Measurements from ENCODE around the gene GDPD5. TPM values are rescaled to one million over a fixed set of nuclear protein-coding genes. Genes with fewer than 3 reads are reported as not detected.

The GDPD5 gene
- total and polyA plus RNA-seq, 11 donors = 2.0 to 12.5 (median 4.9) TPM

DNA sequence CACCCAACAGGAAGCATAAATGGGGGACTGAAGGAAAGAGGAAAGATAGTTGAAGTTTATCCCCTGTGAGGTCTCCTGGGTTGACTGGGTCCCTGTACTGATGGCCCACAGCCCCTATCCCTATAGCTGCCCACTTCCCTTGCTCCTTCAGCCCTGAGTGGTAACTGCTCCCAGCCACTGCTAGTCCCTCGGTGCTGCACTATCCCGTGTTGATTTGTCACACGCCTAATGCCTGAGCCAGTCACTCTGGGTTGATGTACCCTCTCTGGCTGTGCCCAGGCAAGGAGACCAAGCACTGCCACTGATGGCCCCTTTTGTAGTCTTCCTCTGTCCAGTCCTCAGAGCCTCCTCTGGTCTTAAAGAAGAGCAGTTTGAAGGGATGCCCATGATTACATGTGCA, 9.6 kb downstream of the GDPD5 start:
- no peak for ATAC-seq
- intact Hi-C loops (cut with DNase I) = no loop called here
- Histone ChIP-seq H3K4me1 (peaks cover 0 to 8% (median 0%) of the 10 kb centered on the region in 12 donors), H3K4me3 (no peak overlapping the region), H3K27me3 (no peaks in the 10 kb centered on the region), H3K36me3 (no peaks in the 10 kb centered on the region), H3K9me3 (peaks cover 0 to 3% (median 0%) of the 10 kb centered on the region in 12 donors), H3K27ac (no peak overlapping the region)
- 93 to 98% (median 95%) methylated on average over 3 of the region's 3 CpGs for WGBS, 4 donors
- TF ChIP-seq POLR2A (IDR thresholded peaks at IDR 0.05) (no peak), CTCF (IDR thresholded peaks at IDR 0.05) (no peak)
- no peak for DNase-seq

DNA sequence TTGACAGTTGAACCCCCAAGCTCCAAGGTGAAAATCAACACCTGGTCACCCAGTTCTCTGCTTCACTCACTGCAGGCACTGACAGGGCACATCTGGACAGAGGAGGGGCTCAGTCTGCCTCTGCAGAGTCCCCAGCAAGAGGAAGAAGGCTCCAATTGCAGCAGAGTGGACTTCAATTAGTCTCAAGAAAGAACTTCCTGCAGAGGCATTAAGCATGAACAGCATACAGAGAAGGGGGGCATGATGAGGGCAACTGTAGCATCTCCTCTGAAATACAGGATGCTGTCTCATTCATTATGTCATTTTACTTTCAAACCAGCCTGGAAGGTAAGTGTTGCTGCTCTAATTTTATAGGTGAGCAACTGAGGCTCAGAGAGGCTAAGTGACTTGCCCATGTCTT, 11.1 kb downstream of the GDPD5 start:
- Histone ChIP-seq H3K27me3 (no peaks in the 10 kb centered on the region), H3K36me3 (no peaks in the 10 kb centered on the region), H3K9me3 (peaks cover 0 to 3% (median 0%) of the 10 kb centered on the region in 12 donors), H3K4me1 (peaks cover 0 to 8% (median 0%) of the 10 kb centered on the region in 12 donors), H3K27ac (no peak overlapping the region), H3K4me3 (no peak overlapping the region)
- intact Hi-C loops (cut with DNase I) = no loop called here
- TF ChIP-seq CTCF (IDR thresholded peaks at IDR 0.05) (no peak), POLR2A (IDR thresholded peaks at IDR 0.05) (no peak)
- DNase-seq (no peak), ATAC-seq (no peak)

DNA sequence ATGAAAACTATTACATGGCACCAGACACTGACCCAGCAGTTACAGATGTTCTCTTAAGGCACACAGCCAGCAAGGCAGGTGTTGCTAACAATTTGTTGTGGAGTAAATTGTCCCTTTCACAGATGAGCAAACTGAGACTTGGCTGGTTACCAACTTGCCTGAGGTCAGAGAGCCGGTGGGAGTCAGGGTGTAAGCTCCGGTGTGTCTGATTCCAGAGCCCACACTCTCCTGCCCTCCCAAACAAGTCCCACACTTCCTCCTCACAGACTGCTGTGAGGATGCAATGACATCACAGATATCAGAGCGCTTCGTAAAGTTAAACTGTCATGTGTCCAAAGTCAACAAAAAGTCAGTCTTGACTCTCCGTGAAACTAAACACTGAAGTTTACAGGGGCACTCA, 12.5 kb downstream of the GDPD5 start:
- Histone ChIP-seq H3K27ac (no peak overlapping the region), H3K9me3 (peaks cover 0 to 3% (median 0%) of the 10 kb centered on the region in 12 donors), H3K36me3 (no peaks in the 10 kb centered on the region), H3K4me3 (no peak overlapping the region), H3K27me3 (no peaks in the 10 kb centered on the region), H3K4me1 (peaks cover 0 to 14% (median 0%) of the 10 kb centered on the region in 12 donors)
- DNase-seq (peak in 1 of 5 donors; percentile 14), ATAC-seq (peak in 2 of 4 donors; percentile 18 to 58)
- WGBS, 4 donors = 44 to 65% (median 60%) methylated on average over 5 of the region's 5 CpGs
- intact Hi-C loops (cut with DNase I) = no loop called here
- TF ChIP-seq CTCF (IDR thresholded peaks at IDR 0.05) = no peak
- no peak for TF ChIP-seq POLR2A (IDR thresholded peaks at IDR 0.05)

DNA sequence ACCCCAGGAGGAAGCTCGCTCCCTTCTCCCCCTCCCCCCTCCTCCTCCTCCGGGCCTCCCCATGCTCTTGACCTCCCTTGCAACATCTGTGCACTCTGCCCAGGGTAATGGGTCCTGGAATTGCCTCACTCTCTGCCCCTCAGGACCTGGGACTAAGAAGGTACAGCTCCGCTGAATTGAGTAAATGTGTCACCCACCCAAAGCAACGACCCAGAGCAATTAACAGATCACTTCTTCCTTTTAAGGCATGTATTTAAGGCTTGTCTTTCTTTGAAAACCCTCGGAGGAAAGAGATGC, 15.1 kb downstream of the GDPD5 start:
- no peak overlapping the region for H3K4me3 ChIP-seq
- no peaks in the 10 kb centered on the region for H3K36me3 ChIP-seq
- no peak overlapping the region for H3K27ac ChIP-seq
- peaks cover 0 to 21% (median 10%) of the 10 kb centered on the region in 12 donors for H3K4me1 ChIP-seq
- DNase-seq = no peak
- WGBS, 4 donors = 82 to 87% (median 83%) methylated on average over 5 of the region's 5 CpGs
- intact Hi-C loops (cut with DNase I) = no loop called here
- H3K27me3 ChIP-seq = no peaks in the 10 kb centered on the region
- TF ChIP-seq POLR2A (IDR thresholded peaks at IDR 0.05) (no peak), CTCF (IDR thresholded peaks at IDR 0.05) (no peak)
- no peaks in the 10 kb centered on the region for H3K9me3 ChIP-seq
- no peak for ATAC-seq
